ENCODE data around the gene INSM1. TPM values are rescaled to one million over a fixed set of nuclear protein-coding genes. Genes with fewer than 3 reads are reported as not detected.

INSM1 gene
- total RNA-seq, 1 experiment from 2014 or later: 0.05 TPM

GRCh38 chr20:20371083-20371482 is 3.2 kb downstream of the INSM1 start:
- H3K4me3 ChIP-seq (ENCODE audit: low read depth in 2 of 2, low read length in 2 of 2): no peak overlapping the region
- intact Hi-C loops (cut with micrococcal nuclease; ENCODE audit: unreplicated experiment): no loop called here
- BruUV-seq (replicated peaks): no TSS peak
- peaks cover 3% of the 10 kb centered on the region for H3K4me1 ChIP-seq (ENCODE audit: control insufficient read depth, insufficient read depth, low read length)
- DNase-seq (ENCODE audit: low read depth, low spot score): no peak
- TF ChIP-seq, protein P1, sequence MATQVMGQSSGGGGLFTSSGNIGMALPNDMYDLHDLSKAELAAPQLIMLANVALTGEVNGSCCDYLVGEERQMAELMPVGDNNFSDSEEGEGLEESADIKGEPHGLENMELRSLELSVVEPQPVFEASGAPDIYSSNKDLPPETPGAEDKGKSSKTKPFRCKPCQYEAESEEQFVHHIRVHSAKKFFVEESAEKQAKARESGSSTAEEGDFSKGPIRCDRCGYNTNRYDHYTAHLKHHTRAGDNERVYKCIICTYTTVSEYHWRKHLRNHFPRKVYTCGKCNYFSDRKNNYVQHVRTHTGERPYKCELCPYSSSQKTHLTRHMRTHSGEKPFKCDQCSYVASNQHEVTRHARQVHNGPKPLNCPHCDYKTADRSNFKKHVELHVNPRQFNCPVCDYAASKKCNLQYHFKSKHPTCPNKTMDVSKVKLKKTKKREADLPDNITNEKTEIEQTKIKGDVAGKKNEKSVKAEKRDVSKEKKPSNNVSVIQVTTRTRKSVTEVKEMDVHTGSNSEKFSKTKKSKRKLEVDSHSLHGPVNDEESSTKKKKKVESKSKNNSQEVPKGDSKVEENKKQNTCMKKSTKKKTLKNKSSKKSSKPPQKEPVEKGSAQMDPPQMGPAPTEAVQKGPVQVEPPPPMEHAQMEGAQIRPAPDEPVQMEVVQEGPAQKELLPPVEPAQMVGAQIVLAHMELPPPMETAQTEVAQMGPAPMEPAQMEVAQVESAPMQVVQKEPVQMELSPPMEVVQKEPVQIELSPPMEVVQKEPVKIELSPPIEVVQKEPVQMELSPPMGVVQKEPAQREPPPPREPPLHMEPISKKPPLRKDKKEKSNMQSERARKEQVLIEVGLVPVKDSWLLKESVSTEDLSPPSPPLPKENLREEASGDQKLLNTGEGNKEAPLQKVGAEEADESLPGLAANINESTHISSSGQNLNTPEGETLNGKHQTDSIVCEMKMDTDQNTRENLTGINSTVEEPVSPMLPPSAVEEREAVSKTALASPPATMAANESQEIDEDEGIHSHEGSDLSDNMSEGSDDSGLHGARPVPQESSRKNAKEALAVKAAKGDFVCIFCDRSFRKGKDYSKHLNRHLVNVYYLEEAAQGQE (IDR thresholded peaks at IDR 0.05; ENCODE audit: insufficient read depth in 1 of 2, low read depth in 2 of 2, low read length in 1 of 2): no peak
- TF ChIP-seq SIN3A (IDR thresholded peaks at IDR 0.05; ENCODE audit: borderline replicate concordance, insufficient read depth, low read depth, low read length) (no peak), POLR2AphosphoS5 (IDR thresholded peaks at IDR 0.05; ENCODE audit: low read depth, low read length) (no peak)
- ChIA-PET POLR2A (no interaction called here), CTCF (no interaction called here)
- no peaks in the 10 kb centered on the region for H3K9me3 ChIP-seq (ENCODE audit: control insufficient read depth, insufficient read depth, low read depth, low read length)
- no peaks in the 10 kb centered on the region for H3K36me3 ChIP-seq (ENCODE audit: control insufficient read depth, insufficient read depth, low read length)
- peaks cover 30% of the 10 kb centered on the region for H3K27me3 ChIP-seq (ENCODE audit: control insufficient read depth, insufficient read depth, low read length)
- no peak overlapping the region for H3K27ac ChIP-seq (ENCODE audit: low read length)
- in situ Hi-C loops (cut with HindIII; ENCODE audit: low pct_unique_long_range_greater_than_20kb, low sequenced_read_pairs): no loop called here
- ATAC-seq: no peak

DNA sequence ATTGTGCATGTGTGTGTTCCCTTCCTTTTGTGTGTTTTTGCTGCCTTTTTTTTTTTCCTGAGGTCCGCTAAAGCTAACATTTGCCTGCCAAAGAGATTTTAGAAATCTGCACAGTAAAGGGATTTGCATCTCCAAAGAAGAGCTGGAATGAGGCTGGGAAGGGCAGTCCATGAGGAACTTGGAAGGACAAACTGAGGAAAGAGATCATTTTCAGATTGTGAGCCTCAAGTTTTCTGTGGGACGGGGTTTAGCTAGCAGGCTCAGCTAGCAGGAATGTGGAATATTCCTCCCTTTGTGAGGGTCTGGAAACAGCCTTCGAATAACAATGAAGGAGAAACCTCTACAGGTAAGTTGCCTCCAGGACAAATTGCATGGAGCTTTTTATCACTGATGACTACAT is 3.8 kb downstream of the INSM1 start:
- peaks cover 3% of the 10 kb centered on the region for H3K4me1 ChIP-seq (ENCODE audit: control insufficient read depth, insufficient read depth, low read length)
- intact Hi-C loops (cut with micrococcal nuclease; ENCODE audit: unreplicated experiment): no loop called here
- BruUV-seq (replicated peaks): no TSS peak
- POLR2A ChIA-PET: no interaction called here
- DNase-seq (ENCODE audit: low read depth, low spot score): no peak
- H3K36me3 ChIP-seq (ENCODE audit: control insufficient read depth, insufficient read depth, low read length): no peaks in the 10 kb centered on the region
- H3K9me3 ChIP-seq (ENCODE audit: control insufficient read depth, insufficient read depth, low read depth, low read length): no peaks in the 10 kb centered on the region
- ATAC-seq: no peak
- in situ Hi-C loops (cut with HindIII; ENCODE audit: low pct_unique_long_range_greater_than_20kb, low sequenced_read_pairs): no loop called here
- H3K4me3 ChIP-seq (ENCODE audit: low read depth in 2 of 2, low read length in 2 of 2): no peak overlapping the region
- peaks cover 30% of the 10 kb centered on the region for H3K27me3 ChIP-seq (ENCODE audit: control insufficient read depth, insufficient read depth, low read length)
- H3K27ac ChIP-seq (ENCODE audit: low read length): no peak overlapping the region
- TF ChIP-seq TCF7L2 (IDR thresholded peaks at IDR 0.05; ENCODE audit: low read depth, low read length) (no peak), POLR2AphosphoS5 (IDR thresholded peaks at IDR 0.05; ENCODE audit: low read depth, low read length) (no peak), CTCF (IDR thresholded peaks at IDR 0.05) (no peak), SIN3A (IDR thresholded peaks at IDR 0.05; ENCODE audit: borderline replicate concordance, insufficient read depth, low read depth, low read length) (no peak)
- TF ChIP-seq, protein P1 (IDR thresholded peaks at IDR 0.05; ENCODE audit: insufficient read depth in 1 of 2, low read depth in 2 of 2, low read length in 1 of 2): no peak
- CTCF ChIA-PET: interaction anchor here (0.6 to 0.7 kb wide), 3 partner anchors 12 to 345 kb away, joined by 3 to 4 read pairs (median 3); no protein-coding TSS in a partner anchor
